Measurements from ENCODE around the gene ZBTB16. TPM values are rescaled to one million over a fixed set of nuclear protein-coding genes. Genes with fewer than 3 reads are reported as not detected.
A peak's percentile ranks its signal among the peaks of the same experiment; 100 is the strongest.

Gene ZBTB16
- total RNA-seq, 1 donor from 2014 or later: 25.4 TPM

DNA sequence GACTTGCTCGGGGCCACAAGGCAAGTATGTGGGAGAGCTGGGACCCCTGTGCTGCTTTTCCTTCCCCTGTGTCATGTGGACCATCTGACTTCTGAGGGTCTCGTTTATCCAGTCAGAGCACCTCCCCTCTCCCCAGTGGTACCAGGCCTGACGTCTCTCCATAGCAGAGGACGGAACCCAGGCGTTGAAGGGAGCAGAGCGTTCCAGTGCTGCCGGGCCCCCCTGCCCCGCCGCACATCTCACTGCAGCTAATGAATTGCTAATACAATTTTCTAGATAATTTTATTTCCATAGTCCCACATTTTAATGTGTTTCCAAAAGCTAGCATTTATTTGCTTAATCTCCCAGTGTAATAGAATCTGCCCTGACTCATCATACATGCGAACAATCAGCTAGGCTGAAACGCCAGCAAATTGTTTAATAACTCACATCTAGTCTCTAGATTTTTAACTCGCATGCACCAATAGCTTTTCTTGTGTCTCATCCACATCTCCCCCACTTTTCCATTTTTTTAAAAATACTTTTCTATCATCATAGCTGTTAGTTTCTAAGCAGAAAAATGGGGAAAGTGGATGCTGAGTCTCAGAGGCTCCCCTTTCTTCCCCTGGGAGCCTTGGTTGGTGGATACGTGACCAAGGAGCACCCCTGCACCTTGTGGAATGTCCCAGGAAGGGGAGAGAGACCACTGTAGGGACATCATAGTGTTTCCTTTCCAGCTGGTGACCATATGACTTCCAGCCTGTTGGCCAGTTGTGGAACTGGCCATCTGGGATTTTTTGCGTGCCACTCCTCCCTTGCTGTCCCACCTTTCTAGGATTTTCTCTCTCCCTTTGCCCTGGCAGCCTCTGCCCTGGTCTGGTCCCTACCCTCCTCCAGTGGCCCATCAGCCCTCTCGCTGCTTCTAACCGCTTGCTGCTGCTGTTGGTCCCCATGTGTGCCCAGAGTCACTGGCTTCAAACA lies 178.1 kb downstream of the ZBTB16 start:
- no peak for DNase-seq (ENCODE audit: low spot score)
- intact Hi-C loops (cut with DNase I): no loop called here

DNA sequence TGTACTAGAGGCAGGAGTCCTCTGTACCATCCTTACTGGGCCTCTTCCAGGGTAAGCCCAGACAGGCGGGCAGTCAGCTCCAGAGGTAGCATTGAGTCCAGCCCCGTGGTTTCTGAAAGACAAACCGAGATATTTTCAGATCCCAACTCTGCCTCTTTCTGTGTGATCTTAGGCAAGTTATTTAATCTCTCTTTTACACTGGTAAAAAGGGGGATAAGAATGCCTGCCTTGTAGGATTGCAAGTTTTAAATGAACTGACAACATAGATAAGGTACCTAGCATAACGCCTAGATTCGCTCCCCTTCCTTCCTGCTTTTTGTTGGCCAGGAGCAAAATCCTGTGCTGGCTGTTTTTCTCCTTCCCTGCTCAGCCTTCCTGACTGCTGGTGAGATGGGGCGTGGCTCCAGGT lies 180.2 kb downstream of the ZBTB16 start:
- intact Hi-C loops (cut with DNase I): loop anchor here (5.0 kb wide), 1 partner anchor 202 kb away; no protein-coding TSS in a partner anchor

DNA sequence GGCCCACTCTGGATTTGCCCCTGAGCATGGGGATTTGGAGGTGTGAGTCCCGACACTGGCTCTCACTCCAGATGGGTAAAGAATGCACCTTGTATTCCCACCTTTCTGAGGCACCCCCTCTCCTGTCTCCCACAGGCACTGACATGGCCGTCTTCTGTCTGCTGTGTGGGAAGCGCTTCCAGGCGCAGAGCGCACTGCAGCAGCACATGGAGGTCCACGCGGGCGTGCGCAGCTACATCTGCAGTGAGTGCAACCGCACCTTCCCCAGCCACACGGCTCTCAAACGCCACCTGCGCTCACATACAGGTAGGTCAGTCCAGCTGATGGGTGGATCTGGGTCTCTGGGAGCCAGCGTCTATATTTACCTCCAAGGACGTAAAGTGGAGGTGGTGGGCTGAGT lies 182.5 kb downstream of the ZBTB16 start:
- intact Hi-C loops (cut with DNase I): loop anchor here (2.0 to 5.0 kb wide), 2 partner anchors 43 to 205 kb away; no protein-coding TSS in a partner anchor
- DNase-seq (ENCODE audit: low spot score): no peak

More for the DNA sequence above, 180.2 kb downstream of the ZBTB16 start:
- DNase-seq (ENCODE audit: low spot score): no peak

DNA sequence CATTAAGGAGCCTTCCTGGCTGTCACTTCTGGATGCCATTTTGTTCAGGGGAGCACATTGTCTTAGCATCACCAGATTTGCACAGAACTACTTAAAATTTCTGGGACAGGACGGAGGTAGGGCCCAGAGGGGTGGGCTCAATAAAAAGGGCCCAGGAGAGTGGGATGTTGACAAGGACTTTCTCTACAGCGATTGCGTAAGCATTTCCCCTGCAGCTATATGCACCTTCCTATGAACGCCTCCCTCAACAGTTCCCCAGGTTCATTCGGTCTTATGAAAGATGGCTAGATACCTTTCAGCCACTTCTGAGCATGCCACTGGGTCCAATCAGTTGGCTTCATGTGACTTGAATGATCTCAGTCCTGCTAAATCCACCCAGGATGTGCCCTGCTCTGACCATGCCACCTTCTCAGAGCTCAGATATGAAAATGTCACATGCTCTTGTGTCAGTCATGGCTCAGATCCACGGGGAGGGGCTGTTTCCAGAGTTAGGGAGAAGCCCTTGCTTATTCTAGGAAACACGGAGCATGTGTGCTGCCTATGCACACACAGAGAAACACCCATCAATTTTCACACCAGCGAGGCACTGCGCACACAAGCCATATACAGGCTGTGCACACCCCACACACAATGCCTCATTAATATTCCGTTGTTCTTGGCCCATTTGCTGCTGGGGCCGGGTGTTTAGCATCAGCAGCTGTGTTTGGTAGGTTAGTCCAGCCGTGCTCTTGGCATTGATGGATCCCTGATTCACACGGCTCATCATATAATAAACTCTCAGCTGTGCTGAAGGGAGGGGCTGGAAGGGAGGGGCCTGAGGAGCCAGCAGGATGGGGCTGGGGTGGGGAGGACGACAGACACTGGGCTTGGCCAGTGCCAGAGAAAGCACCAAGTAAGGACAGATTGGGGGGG lies 184.2 kb downstream of the ZBTB16 start:
- peak; percentile 85 for DNase-seq (ENCODE audit: low spot score)
- intact Hi-C loops (cut with DNase I): loop anchor here (2.0 to 5.0 kb wide), 2 partner anchors 45 to 206 kb away; no protein-coding TSS in a partner anchor

DNA sequence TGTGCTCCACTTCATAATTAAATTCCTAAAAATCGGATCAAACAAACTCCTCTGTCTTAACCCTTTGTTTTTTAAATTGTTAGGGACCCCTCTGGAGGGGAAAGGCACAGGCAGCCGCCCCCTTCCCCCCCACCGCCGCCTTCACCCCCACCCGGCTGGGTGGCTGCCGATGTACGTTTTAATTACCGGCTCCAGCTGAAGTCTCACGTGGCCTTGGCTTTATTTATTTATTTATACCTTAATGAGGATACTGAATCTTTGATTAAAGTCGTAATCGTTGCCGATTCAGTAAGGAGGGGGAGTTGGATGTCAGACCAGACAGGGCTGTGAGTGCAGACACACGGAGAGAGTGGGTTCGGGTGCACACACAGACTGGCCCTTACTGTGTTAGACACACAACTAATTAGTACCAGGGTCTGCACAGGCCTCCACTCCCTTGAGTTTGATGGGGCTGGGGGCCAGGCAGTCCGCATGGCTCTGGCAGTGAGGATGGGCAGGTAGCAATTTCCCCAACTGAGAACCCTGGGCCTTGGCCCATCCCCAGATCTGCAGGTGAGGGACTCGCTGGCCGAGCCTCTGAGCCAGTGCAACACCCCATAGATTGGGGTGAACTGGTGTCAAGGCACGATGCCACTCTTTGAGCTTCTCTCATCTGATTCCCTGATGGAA lies 185.3 kb downstream of the ZBTB16 start:
- no peak for DNase-seq (ENCODE audit: low spot score)
- intact Hi-C loops (cut with DNase I): loop anchor here (5.0 kb wide), 1 partner anchor 208 kb away; no protein-coding TSS in a partner anchor

DNA sequence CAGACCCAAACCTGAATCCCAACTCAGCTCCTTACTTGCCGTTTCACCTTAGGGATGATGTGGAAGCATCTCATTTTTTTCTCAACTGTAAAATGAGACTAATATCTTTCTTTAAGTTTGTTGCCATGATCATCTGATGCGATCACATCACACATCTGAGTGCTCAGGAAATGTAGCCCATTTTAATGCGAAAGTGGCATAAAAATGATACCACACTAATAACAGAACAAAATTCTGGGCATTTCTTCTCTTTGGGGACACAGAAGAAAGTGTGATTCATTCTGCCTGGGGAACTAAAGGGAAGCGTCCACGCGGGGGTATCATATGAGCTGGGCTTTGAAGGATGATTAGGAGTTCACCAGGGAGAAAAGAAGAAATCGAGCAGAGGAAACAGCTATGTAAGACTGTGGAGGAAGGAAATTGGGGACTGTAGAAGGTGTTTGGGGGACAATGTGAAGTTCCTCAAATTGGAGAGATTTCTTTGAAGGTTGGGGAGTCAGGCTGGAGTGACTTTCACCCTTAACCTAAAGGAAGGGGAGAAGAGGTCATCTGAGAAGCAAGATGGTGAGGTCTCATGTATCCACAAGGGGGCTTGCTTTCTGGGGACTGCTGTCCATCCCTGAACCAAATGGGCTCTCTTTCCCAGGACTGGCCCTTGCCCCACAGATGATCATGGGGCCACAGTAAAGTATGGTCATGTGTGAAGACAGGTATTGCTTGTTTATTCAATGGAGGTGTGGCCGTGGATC lies 187.0 kb downstream of the ZBTB16 start:
- DNase-seq (ENCODE audit: low spot score): no peak
- intact Hi-C loops (cut with DNase I): no loop called here

DNA sequence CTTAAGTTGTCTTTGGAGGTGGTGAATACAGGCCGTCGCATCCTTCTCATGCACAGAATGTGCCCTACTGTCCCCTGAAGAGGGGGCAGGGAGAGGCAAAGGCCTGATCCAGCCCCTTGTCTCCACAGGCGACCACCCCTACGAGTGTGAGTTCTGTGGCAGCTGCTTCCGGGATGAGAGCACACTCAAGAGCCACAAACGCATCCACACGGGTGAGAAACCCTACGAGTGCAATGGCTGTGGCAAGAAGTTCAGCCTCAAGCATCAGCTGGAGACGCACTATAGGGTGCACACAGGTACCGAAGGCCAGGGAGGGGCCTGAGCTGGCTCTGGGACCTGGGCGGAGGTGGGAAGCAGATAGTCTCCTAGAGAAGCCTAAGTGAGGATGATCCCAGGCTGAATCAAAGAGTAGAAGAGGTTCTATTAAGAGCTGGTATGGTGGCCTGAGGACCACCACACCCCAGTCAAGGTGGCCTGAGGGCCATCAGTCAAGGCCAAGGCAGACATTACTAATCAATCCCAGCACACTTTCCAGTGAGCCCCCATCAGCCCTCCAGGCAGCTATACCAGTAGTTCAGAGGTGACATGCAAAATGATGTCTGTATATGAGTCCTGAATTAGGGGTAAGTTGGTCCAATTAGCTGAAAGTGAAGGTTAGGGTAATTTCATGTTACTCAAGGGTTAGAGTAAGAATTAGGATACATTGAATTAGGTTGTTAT lies 187.7 kb downstream of the ZBTB16 start:
- intact Hi-C loops (cut with DNase I): no loop called here
- DNase-seq (ENCODE audit: low spot score): no peak

DNA sequence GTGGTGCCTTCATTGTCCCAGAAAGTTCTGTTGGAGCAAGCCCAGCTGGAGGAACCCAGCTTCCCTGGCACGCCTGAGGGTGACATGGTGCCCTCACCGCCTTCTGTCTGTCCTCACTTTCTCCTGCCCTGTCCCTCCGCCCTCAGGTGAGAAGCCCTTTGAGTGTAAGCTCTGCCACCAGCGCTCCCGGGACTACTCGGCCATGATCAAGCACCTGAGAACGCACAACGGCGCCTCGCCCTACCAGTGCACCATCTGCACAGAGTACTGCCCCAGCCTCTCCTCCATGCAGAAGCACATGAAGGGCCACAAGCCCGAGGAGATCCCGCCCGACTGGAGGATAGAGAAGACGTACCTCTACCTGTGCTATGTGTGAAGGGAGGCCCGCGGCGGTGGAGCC lies 190.7 kb downstream of the ZBTB16 start:
- intact Hi-C loops (cut with DNase I): no loop called here
- DNase-seq (ENCODE audit: low spot score): no peak

DNA sequence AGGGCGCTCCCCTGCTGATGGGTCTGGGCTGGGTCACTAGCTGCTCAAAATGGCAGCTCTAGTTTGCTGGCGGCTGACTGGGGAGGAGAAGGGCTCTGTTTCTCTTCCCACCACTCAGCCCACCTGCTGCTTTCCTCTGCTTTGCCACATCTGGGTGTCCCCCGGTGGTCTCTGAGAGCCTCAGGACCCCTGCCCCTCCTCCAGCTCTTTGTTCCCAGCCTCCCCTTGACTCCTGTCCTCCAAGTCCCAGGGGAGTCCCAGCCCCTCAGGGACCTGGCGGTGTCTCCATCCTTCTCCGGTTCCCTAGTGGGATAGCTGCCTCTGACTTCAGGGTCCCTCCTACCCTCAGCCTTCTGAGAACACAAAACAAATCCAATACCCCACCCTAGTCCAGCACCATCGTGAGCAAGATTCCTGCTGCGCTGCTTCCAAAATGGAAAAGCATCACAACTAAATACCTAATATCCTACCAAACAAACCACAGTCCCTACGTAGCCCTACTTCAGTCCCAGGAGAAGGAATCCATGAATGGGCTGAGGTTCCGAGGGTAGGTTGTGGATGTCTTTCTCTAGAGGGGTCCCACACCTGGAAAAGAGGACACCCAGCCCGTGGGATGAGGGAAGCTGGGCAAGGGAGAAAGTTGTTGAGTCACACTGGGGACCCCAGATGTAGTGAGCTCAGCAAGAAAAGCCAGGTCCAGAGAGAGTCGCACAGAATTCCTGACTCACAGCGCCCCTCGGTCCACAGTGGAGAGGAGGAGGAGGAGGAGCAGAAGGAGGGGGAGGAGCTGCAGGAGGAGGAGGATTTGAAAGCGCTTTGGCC lies 191.7 kb downstream of the ZBTB16 start:
- no peak for DNase-seq (ENCODE audit: low spot score)
- intact Hi-C loops (cut with DNase I): no loop called here

DNA sequence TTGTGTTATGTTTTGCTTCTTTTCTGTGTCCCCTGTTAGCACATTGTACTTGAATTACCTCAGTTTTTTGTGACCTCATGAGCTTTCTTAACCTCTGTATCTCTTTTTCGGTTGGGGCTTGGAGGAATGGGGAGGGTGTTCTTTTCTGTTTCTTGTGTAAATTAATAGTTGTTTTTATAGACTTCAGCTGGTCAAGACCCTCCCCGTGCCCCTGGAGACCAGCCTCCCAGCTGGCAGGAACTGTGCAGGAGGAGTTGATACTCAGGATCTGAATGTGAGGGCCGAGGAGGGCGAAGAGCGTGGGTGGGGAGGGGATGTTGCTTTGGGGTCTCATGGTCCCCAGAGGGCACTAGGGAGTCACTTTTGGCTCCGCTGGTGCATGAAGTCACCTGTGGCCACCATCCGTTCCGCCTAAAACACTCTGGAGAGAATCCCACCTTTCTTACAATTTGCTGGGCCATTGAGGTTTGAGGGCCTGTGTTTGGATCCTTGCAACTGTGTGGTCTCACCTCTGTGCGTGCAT lies 192.4 kb downstream of the ZBTB16 start:
- intact Hi-C loops (cut with DNase I): no loop called here

DNA sequence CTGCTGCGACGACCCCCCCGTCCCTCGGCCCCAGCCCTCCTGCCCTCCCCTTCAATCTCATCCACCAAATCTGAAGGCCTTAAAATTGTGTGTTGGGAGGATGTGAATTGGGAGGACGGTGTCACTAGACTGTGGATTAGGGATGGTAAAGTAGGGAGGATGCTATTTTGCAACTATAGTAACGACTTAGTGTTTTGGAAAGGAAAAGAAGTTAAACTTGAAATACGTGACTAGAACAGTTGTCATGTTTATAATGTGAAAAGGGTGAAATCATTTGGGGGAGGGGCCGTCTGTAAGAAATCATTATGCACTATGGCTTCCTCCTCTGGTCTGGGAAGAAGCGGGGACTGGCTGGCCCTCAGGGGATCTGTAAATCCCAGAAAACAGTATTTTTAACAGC lies 193.3 kb downstream of the ZBTB16 start:
- no peak for DNase-seq (ENCODE audit: low spot score)
- intact Hi-C loops (cut with DNase I): no loop called here

More for the DNA sequence above, 192.4 kb downstream of the ZBTB16 start:
- DNase-seq (ENCODE audit: low spot score): no peak

DNA sequence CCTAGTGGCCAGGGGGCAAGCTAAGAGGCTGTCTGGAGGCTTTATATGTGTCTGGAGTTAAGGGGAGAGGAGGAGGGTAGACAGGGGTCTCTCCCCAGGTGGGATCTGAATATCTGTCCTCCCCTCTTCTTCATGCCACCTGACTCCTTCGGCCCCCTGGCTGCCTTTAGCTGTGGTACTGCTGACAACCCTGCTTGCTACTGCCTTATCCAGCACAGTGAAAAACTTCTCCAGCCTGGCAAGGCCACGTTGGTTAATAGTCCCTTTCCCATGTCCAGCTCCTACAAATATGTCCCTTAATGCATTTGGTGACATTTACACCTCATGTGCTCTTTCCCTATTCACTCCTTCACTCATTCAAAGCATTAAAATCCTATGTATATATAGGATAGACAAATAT lies 194.3 kb downstream of the ZBTB16 start:
- intact Hi-C loops (cut with DNase I): no loop called here
- no peak for DNase-seq (ENCODE audit: low spot score)

DNA sequence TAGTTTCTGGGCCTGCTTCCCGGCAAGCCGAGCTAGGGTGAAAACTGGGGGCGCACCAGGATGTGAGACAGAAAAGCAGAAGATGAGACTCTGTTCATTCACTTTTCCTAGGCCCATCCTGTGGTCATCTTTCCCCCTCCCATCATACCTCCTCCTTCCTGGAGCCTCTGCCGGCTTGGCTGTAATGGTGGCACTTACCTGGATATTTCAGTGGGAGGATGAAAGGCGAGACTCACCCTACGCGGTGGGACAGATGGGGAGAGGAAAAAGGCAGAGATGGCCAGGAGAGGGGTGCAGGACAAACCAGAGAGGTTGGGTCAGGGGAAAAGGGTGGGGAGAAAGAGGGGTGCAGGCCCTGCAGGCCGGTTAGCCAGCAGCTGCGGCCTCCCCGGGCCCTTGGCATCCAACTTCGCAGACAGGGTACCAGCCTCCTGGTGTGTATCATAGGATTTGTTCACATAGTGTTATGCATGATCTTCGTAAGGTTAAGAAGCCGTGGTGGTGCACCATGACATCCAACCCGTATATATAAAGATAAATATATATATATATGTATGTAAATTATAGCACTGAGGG lies 195.1 kb downstream of the ZBTB16 start:
- intact Hi-C loops (cut with DNase I): loop anchor here (5.0 kb wide), 2 partner anchors 37 to 72 kb away; no protein-coding TSS in a partner anchor
- DNase-seq (ENCODE audit: low spot score): peak; percentile 56

DNA sequence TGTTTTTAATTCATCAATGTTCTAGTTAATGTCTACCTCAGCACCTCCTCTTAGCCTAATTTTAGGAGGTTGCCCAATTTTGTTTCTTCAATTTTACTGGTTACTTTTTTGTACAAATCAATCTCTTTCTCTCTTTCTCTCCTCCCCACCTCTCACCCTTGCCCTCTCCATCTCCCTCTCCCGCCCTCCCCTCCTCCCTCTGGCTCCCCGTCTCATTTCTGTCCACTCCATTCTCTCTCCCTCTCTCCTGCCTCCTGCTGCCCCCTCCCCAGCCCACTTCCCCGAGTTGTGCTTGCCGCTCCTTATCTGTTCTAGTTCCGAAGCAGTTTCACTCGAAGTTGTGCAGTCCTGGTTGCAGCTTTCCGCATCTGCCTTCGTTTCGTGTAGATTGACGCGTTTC lies 195.8 kb downstream of the ZBTB16 start:
- intact Hi-C loops (cut with DNase I): loop anchor here (5.0 kb wide), 2 partner anchors 38 to 73 kb away; no protein-coding TSS in a partner anchor
- peak; percentile 14 for DNase-seq (ENCODE audit: low spot score)

DNA sequence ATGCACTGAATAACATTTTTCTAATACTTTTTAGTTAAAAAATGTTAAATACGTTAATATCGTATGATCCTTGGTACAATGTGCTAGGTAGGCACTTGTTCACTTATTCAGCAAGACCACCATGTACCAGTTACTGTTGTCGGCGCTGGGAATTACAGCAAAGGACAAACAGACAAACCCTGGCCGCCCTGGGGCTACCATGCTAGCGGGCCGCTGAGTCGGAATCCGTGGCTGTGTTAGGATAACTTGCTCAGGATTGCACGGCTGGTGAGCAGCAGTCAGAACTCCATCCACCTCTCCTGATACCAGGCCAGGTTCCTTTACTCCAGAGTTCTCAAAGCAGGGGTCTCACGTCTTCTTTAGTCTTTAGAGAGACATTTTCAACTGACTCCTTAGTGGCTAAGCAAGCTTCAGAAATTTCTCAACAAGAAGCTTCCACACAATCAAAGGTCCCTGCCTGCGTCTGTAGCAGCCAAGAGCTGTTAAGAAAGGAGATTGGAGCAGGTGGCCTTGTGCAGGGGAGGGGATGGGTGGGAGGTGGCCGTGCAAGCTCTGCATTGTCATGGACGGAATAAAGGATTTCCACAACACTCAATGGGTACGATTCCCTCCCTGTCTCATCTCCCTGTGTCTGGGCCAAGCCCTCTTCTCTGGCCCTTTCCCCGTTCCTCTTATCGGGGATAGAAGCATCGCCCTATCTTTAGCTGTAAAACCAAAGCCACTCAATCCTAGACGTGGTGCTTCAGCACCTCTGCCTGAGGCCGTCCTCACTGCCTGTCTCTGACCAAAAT lies 196.9 kb downstream of the ZBTB16 start:
- intact Hi-C loops (cut with DNase I): loop anchor here (5.0 kb wide), 2 partner anchors 39 to 74 kb away; no protein-coding TSS in a partner anchor
- DNase-seq (ENCODE audit: low spot score): peak; percentile 41

DNA sequence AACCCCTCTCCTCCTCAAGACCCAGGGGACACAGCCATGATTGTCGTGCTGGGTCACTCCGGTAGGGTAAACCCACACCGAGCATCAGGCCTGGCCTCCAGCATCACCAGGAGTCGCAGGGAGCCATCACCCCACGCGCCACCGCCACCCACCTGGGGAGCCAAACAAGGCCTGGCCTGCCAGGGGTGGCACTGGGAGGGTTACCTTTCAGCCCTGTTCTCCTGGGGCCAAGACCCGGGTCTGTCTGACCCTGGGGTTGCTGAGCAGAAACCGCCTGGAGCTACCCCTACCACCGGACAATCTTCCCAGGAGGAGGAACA lies 197.4 kb downstream of the ZBTB16 start:
- peak; percentile 73 for DNase-seq (ENCODE audit: low spot score)
- intact Hi-C loops (cut with DNase I): loop anchor here (5.0 kb wide), 2 partner anchors 40 to 75 kb away; no protein-coding TSS in a partner anchor

All from cardiac septum (tissue), 1 donor.